Astrocyte (in vitro differentiated cells and primary cell): ENCODE measurements around the gene VPS13D. TPM values are rescaled to one million over a fixed set of nuclear protein-coding genes. Genes with fewer than 3 reads are reported as not detected.

Experiments used
- DNase-seq: peaks from one replicate; pipeline ENCODE4 v3.0.0-alpha.2; 2010; ENCODE audit warnings: low read depth
- FAIRE-seq: peaks from 2 replicates; lab custom pipeline; 2011; peaks lifted over from hg19 to GRCh38; lab: Jason Lieb, UNC
- H2AFZ ChIP-seq: 2 replicates; pipeline ENCODE4 v1.6.0; 2012; ENCODE audit warnings: low read depth, low read length, inconsistent platforms
- H3K27ac ChIP-seq: 2 replicates; pipeline ENCODE4 v1.5.1; 2011; ENCODE audit warnings: low read depth, low read length, inconsistent platforms
- H3K27me3 ChIP-seq: 2 replicates; pipeline ENCODE4 v1.6.0; 2011; ENCODE audit warnings: low read length, inconsistent platforms; ENCODE audit not compliant: insufficient read depth
- H3K36me3 ChIP-seq: 2 replicates; pipeline ENCODE4 v1.5.1; 2011; ENCODE audit warnings: low read length, inconsistent platforms; ENCODE audit not compliant: insufficient read depth
- H3K4me1 ChIP-seq: 2 replicates; pipeline ENCODE4 v1.5.1; 2011; ENCODE audit warnings: low read length, inconsistent platforms; ENCODE audit not compliant: insufficient read depth
- H3K4me2 ChIP-seq: 2 replicates; pipeline ENCODE4 v1.6.0; 2012; ENCODE audit warnings: low read length, inconsistent platforms
- H3K4me3 ChIP-seq: 2 replicates; pipeline ENCODE4 v1.5.1; 2011; ENCODE audit warnings: low read depth, mild to moderate bottlenecking, low read length, inconsistent platforms; ENCODE audit not compliant: insufficient read depth
- H3K79me2 ChIP-seq: 2 replicates; pipeline ENCODE4 v1.6.0; 2012; ENCODE audit warnings: mild to moderate bottlenecking, low read length, inconsistent platforms; ENCODE audit not compliant: insufficient read depth
- H3K9ac ChIP-seq: 2 replicates; pipeline ENCODE4 v1.6.0; 2012; ENCODE audit warnings: mild to moderate bottlenecking, low read length, inconsistent platforms
- H3K9me3 ChIP-seq: 2 replicates; pipeline ENCODE4 v1.5.1; 2012; ENCODE audit warnings: low read depth, mild to moderate bottlenecking, low read length, inconsistent platforms; ENCODE audit not compliant: insufficient read depth
- H4K20me1 ChIP-seq: 2 replicates; pipeline ENCODE4 v1.6.0; 2012; ENCODE audit warnings: low read length, inconsistent platforms; ENCODE audit not compliant: insufficient read depth
- H3K27ac Mint-ChIP-seq: one replicate; pipeline ENCODE4 v1.8.0; 2021; ENCODE audit warnings: mild to moderate bottlenecking, mixed read lengths; ENCODE audit not compliant: unreplicated experiment
- H3K27me3 Mint-ChIP-seq: one replicate; pipeline ENCODE4 v1.8.0; 2021; ENCODE audit warnings: low read depth, mixed read lengths; ENCODE audit not compliant: unreplicated experiment
- H3K36me3 Mint-ChIP-seq: one replicate; pipeline ENCODE4 v1.8.0; 2021; ENCODE audit warnings: low read depth, mixed read lengths; ENCODE audit not compliant: unreplicated experiment
- H3K4me1 Mint-ChIP-seq: one replicate; pipeline ENCODE4 v1.8.0; 2021; ENCODE audit warnings: low read depth, mixed read lengths; ENCODE audit not compliant: unreplicated experiment
- H3K4me3 Mint-ChIP-seq: one replicate; pipeline ENCODE4 v1.8.0; 2021; ENCODE audit warnings: mild to moderate bottlenecking, moderate library complexity, mixed read lengths; ENCODE audit not compliant: unreplicated experiment
- H3K9me3 Mint-ChIP-seq: one replicate; pipeline ENCODE4 v1.8.0; 2021; ENCODE audit warnings: mild to moderate bottlenecking, mixed read lengths; ENCODE audit not compliant: unreplicated experiment
- EZH2 ChIP-seq: IDR thresholded peaks from 2 replicates; pipeline ENCODE4 v1.6.1; 2012; ENCODE audit warnings: mild to moderate bottlenecking, low read length, inconsistent platforms; ENCODE audit not compliant: insufficient read depth
- total RNA-seq: library from RNA; stranded (reverse); gene quantifications from 2 replicates; pipeline ENCODE4 v1.2.1, GENCODE V29; 2021
- TF ChIP-seq, protein P1 (sequence below): IDR thresholded peaks from 2 replicates; pipeline ENCODE4 v1.5.1; 2011; ENCODE audit warnings: low read depth, mild to moderate bottlenecking, inconsistent platforms, low read length, moderate library complexity; ENCODE audit not compliant: insufficient read depth

The VPS13D gene
- total RNA-seq, 1 donor from 2014 or later, result 25.9 TPM

DNA sequence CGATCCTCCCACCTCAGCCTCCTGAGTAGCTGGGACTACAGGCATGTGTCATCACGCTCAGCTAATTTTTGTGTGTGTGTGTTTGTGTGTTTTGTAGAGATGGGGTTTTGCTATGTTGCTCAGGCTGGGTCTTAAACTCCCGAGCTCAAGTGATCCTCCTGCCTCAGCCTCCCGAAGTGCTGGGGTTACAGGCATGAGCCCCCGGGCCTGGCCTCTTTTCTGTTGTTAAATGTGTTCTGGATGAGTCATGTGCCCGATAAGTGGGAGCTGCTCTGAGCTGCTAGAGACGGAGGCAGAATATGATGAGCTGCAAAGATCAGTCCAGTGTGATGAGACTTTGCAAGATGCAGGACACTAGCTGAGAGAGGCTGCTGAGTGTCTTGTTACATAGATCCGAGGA lies 75.5 kb downstream of the VPS13D start:
- no peak for TF ChIP-seq EZH2
- TF ChIP-seq, protein P1, sequence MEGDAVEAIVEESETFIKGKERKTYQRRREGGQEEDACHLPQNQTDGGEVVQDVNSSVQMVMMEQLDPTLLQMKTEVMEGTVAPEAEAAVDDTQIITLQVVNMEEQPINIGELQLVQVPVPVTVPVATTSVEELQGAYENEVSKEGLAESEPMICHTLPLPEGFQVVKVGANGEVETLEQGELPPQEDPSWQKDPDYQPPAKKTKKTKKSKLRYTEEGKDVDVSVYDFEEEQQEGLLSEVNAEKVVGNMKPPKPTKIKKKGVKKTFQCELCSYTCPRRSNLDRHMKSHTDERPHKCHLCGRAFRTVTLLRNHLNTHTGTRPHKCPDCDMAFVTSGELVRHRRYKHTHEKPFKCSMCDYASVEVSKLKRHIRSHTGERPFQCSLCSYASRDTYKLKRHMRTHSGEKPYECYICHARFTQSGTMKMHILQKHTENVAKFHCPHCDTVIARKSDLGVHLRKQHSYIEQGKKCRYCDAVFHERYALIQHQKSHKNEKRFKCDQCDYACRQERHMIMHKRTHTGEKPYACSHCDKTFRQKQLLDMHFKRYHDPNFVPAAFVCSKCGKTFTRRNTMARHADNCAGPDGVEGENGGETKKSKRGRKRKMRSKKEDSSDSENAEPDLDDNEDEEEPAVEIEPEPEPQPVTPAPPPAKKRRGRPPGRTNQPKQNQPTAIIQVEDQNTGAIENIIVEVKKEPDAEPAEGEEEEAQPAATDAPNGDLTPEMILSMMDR, result no peak
- Histone ChIP-seq H3K4me3 (no peak overlapping the region), H3K4me1 (peaks cover 4% of the 10 kb centered on the region), H3K79me2 (no peaks in the 10 kb centered on the region), H3K27me3 (no peaks in the 10 kb centered on the region), H2AFZ (no peak overlapping the region), H3K27ac (no peak overlapping the region), H3K9ac (no peak overlapping the region), H3K9me3 (no peaks in the 10 kb centered on the region), H4K20me1 (no peaks in the 10 kb centered on the region), H3K4me2 (no peak overlapping the region), H3K36me3 (peaks cover 16% of the 10 kb centered on the region)
- Mint-ChIP-seq H3K36me3 (peaks cover 44% of the 10 kb centered on the region), H3K4me1 (peaks cover 4% of the 10 kb centered on the region), H3K9me3 (peaks cover 3% of the 10 kb centered on the region), H3K27me3 (no peaks in the 10 kb centered on the region), H3K27ac (no peak overlapping the region), H3K4me3 (no peak overlapping the region)
- DNase-seq (no peak), FAIRE-seq (no peak)

DNA sequence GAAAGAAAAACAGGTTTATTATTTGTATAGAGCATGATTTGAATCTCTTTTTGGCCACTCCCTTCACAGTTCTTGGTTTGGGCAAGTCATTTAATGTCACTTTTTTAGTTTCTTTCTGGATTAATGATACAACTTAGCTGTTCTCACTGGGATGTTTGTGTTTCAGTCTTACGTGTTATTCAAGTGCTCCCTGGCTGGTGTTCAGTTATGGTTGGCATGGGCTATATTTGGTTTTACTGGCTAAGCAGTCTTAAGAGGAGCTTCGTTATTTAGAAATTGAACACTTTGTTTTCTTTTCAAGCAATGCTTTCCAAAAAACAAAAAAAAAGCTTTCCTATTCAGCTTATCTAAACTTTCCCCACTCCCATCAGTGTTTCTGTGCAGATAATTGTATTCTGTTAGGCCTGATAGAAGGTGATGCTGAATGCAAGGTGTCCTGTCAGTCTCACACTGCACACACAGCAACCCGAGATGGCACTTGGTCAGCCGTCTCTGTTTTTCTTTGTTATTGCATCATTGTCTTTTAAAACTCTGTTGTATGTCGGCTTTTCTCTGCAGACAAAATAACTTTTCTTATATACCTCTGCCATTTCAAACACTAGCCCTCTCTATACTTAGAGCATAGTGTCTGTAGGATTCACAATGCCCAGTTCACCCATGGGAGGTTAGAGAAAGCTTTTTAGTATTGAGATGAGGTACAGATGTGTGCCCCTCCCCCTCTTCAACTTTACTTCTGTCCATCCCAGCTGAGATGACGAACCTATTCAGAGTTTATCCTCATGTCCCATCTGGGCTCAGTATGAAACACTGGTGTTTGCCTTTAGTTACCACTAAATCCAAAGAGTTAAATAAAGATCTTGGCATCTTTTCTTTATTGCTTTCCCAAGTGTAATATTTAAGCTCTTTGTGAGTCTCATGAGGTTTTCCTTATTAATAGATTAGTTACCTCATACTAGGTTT lies 80.2 kb downstream of the VPS13D start:
- H3K27ac ChIP-seq, result no peak overlapping the region
- DNase-seq (peak; percentile 71), FAIRE-seq (no peak)
- H3K79me2 ChIP-seq, result no peaks in the 10 kb centered on the region
- no peak overlapping the region for H3K4me2 ChIP-seq
- peaks cover 22% of the 10 kb centered on the region for H3K36me3 ChIP-seq
- no peak overlapping the region for H2AFZ ChIP-seq
- Mint-ChIP-seq H3K9me3 (peaks cover 3% of the 10 kb centered on the region), H3K36me3 (peaks cover 29% of the 10 kb centered on the region), H3K27me3 (no peaks in the 10 kb centered on the region), H3K4me1 (peaks cover 4% of the 10 kb centered on the region), H3K27ac (no peak overlapping the region), H3K4me3 (no peak overlapping the region)
- no peaks in the 10 kb centered on the region for H3K9me3 ChIP-seq
- no peaks in the 10 kb centered on the region for H4K20me1 ChIP-seq
- H3K4me3 ChIP-seq, result no peak overlapping the region
- H3K4me1 ChIP-seq, result peaks cover 4% of the 10 kb centered on the region
- H3K27me3 ChIP-seq, result no peaks in the 10 kb centered on the region
- H3K9ac ChIP-seq, result no peak overlapping the region
- TF ChIP-seq, protein P1, result no peak
- no peak for TF ChIP-seq EZH2
